ENCODE results near the gene PKD1L1.

- TF ChIP-seq, protein P1, sequence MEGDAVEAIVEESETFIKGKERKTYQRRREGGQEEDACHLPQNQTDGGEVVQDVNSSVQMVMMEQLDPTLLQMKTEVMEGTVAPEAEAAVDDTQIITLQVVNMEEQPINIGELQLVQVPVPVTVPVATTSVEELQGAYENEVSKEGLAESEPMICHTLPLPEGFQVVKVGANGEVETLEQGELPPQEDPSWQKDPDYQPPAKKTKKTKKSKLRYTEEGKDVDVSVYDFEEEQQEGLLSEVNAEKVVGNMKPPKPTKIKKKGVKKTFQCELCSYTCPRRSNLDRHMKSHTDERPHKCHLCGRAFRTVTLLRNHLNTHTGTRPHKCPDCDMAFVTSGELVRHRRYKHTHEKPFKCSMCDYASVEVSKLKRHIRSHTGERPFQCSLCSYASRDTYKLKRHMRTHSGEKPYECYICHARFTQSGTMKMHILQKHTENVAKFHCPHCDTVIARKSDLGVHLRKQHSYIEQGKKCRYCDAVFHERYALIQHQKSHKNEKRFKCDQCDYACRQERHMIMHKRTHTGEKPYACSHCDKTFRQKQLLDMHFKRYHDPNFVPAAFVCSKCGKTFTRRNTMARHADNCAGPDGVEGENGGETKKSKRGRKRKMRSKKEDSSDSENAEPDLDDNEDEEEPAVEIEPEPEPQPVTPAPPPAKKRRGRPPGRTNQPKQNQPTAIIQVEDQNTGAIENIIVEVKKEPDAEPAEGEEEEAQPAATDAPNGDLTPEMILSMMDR (IDR thresholded peaks at IDR 0.05): no peak
- TF ChIP-seq POLR2A (IDR thresholded peaks at IDR 0.05): no peak
Observed at GRCh38 chr7:47896809-47897423, 51.4 kb downstream of the PKD1L1 start.

Data from right lobe of liver (tissue), 4 donors.